CD8-positive, alpha-beta memory T cell (primary cell): ENCODE measurements around the gene AMELX. TPM values are rescaled to one million over a fixed set of nuclear protein-coding genes. Genes with fewer than 3 reads are reported as not detected.

ENCODE experiments used
- CTCF ChIA-PET: fragments of 350-600 bp; sonication (Branson Sonifier 250); formaldehyde crosslinking; loops from one replicate; lab custom pipeline; 2021; ENCODE audit warnings: antibody characterized with exemption; lab: Charles Lee
- POLR2A ChIA-PET: fragments of 350-600 bp; sonication (Branson Sonifier 250); formaldehyde crosslinking; loops from one replicate; lab custom pipeline; 2021; ENCODE audit warnings: antibody characterized with exemption; lab: Charles Lee
- DNase-seq, 5 donors: peaks; one replicate each; pipeline versions ENCODE4 v3.0.0 to v3.0.0-alpha.2; 2020 to 2022; ENCODE audit warnings: mixed read lengths in 1 of 5
- H3K27ac ChIP-seq: one replicate; pipeline ENCODE4 v1.7.0; 2013; ENCODE audit warnings: low read depth, mild to moderate bottlenecking, low read length, moderate library complexity
- H3K27me3 ChIP-seq: 2 replicates; pipeline ENCODE4 v1.7.0; 2013; ENCODE audit warnings: low read length, mild to moderate bottlenecking; ENCODE audit not compliant: insufficient read depth, poor library complexity, severe bottlenecking
- H3K36me3 ChIP-seq: 2 replicates; pipeline ENCODE4 v1.7.0; 2013; ENCODE audit warnings: mild to moderate bottlenecking, low read length, moderate library complexity; ENCODE audit not compliant: insufficient read depth
- H3K4me1 ChIP-seq: 2 replicates; pipeline ENCODE4 v1.7.0; 2013; ENCODE audit warnings: mild to moderate bottlenecking, low read length, moderate library complexity; ENCODE audit not compliant: insufficient read depth
- H3K4me3 ChIP-seq: 2 replicates; pipeline ENCODE4 v1.7.0; 2013; ENCODE audit warnings: mild to moderate bottlenecking, low read length
- H3K9me3 ChIP-seq: 2 replicates; pipeline ENCODE4 v1.7.0; 2013; ENCODE audit warnings: mild to moderate bottlenecking, low read length
- H3K27ac Mint-ChIP-seq, 8 donors: one replicate each; pipeline ENCODE4 v1.8.0; 2020 to 2021; ENCODE audit warnings: mixed read lengths in 8 of 8, mild to moderate bottlenecking in 6 of 8, inconsistent platforms in 3 of 8, moderate library complexity in 3 of 8
- H3K27me3 Mint-ChIP-seq, 2 donors: one replicate each; pipeline ENCODE4 v1.8.0; 2020 to 2021; ENCODE audit warnings: mixed read lengths in 2 of 2, mild to moderate bottlenecking in 1 of 2, moderate library complexity in 1 of 2
- H3K36me3 Mint-ChIP-seq, 3 donors: one replicate each; pipeline ENCODE4 v1.8.0; 2020 to 2021; ENCODE audit warnings: mixed read lengths in 3 of 3, inconsistent platforms in 1 of 3, mild to moderate bottlenecking in 1 of 3
- H3K4me1 Mint-ChIP-seq, 3 donors: one replicate each; pipeline ENCODE4 v1.8.0; 2020 to 2021; ENCODE audit warnings: mixed read lengths in 3 of 3, inconsistent platforms in 1 of 3, mild to moderate bottlenecking in 1 of 3
- H3K4me3 Mint-ChIP-seq, 7 donors: one replicate each; pipeline ENCODE4 v1.8.0; 2020 to 2021; ENCODE audit warnings: mixed read lengths in 7 of 7, mild to moderate bottlenecking in 6 of 7, moderate library complexity in 4 of 7, inconsistent platforms in 2 of 7
- H3K9me3 Mint-ChIP-seq, 5 donors: one replicate each; pipeline ENCODE4 v1.8.0; 2020 to 2022; ENCODE audit warnings: mixed read lengths in 5 of 5, mild to moderate bottlenecking in 3 of 5, moderate library complexity in 2 of 5, inconsistent platforms in 1 of 5
- polyA plus RNA-seq: library from polyadenylated mRNA; unstranded; fragments of 300-500 nt; fragmentation: Illumina TruSeq; gene quantifications from one replicate; pipeline ENCODE4 v1.2.3, GENCODE V29; 2021
- total RNA-seq, 2 experiments: library from RNA; stranded (reverse); gene quantifications; one replicate each; pipeline ENCODE4 v1.2.3, GENCODE V29; 2021

Gene AMELX
- total RNA-seq (not detected), polyA plus RNA-seq (not detected)

GRCh38 chrX:11293113-11293512 lies at the start of gene AMELX:
AMELX (plus strand) TSS chrX:11293413; CDS start chrX:11294789, 1,376 bp downstream.
- Histone ChIP-seq H3K36me3 (no peaks in the 10 kb centered on the region), H3K27me3 (no peaks in the 10 kb centered on the region), H3K4me3 (no peak within 1 kb of the TSS), H3K9me3 (no peaks in the 10 kb centered on the region), H3K4me1 (no peaks in the 10 kb centered on the region), H3K27ac (no peak within 1 kb of the TSS)
- POLR2A ChIA-PET = no interaction called here
- Mint-ChIP-seq H3K36me3 (no peaks in the 10 kb centered on the region), H3K27ac (no peak within 1 kb of the TSS), H3K4me3 (no peak within 1 kb of the TSS), H3K4me1 (no peaks in the 10 kb centered on the region), H3K27me3 (peaks cover 0 to 2% of the 10 kb centered on the region in 2 donors), H3K9me3 (peaks cover 0 to 4% (median 0%) of the 10 kb centered on the region in 5 donors)
- DNase-seq = no peak
- CTCF ChIA-PET = no interaction called here

GRCh38 chrX:11244636-11245035 lies 48.6 kb upstream of the AMELX start:
- no peak overlapping the region for H3K27ac Mint-ChIP-seq
- H3K4me1 Mint-ChIP-seq = no peaks in the 10 kb centered on the region
- no peak overlapping the region for H3K4me3 ChIP-seq
- ChIA-PET CTCF (no interaction called here), POLR2A (no interaction called here)
- no peaks in the 10 kb centered on the region for H3K36me3 Mint-ChIP-seq
- no peaks in the 10 kb centered on the region for H3K4me1 ChIP-seq
- peaks cover 0 to 2% (median 0%) of the 10 kb centered on the region in 5 donors for H3K9me3 Mint-ChIP-seq
- H3K27me3 Mint-ChIP-seq = peaks cover 0 to 2% of the 10 kb centered on the region in 2 donors
- H3K9me3 ChIP-seq = no peaks in the 10 kb centered on the region
- no peaks in the 10 kb centered on the region for H3K27me3 ChIP-seq
- no peaks in the 10 kb centered on the region for H3K36me3 ChIP-seq
- no peak for DNase-seq
- no peak overlapping the region for H3K4me3 Mint-ChIP-seq
- no peak overlapping the region for H3K27ac ChIP-seq

- POLR2A ChIA-PET = no interaction called here
- Histone ChIP-seq H3K4me3 (no peak overlapping the region), H3K36me3 (no peaks in the 10 kb centered on the region), H3K4me1 (no peaks in the 10 kb centered on the region), H3K9me3 (no peaks in the 10 kb centered on the region), H3K27ac (peak overlapping the region; percentile 57), H3K27me3 (no peaks in the 10 kb centered on the region)
- H3K4me1 Mint-ChIP-seq = no peaks in the 10 kb centered on the region
- no peaks in the 10 kb centered on the region for H3K27me3 Mint-ChIP-seq
- H3K36me3 Mint-ChIP-seq = no peaks in the 10 kb centered on the region
- CTCF ChIA-PET = no interaction called here
- H3K27ac Mint-ChIP-seq = no peak overlapping the region
- no peak overlapping the region for H3K4me3 Mint-ChIP-seq
- peaks cover 0 to 9% (median 2%) of the 10 kb centered on the region in 5 donors for H3K9me3 Mint-ChIP-seq
- DNase-seq = no peak
Observed at GRCh38 chrX:11254417-11255109, 38.6 kb upstream of the AMELX start.

GRCh38 chrX:11257290-11257689 lies 35.9 kb upstream of the AMELX start:
- Mint-ChIP-seq H3K4me3 (no peak overlapping the region), H3K27me3 (no peaks in the 10 kb centered on the region), H3K4me1 (no peaks in the 10 kb centered on the region), H3K36me3 (no peaks in the 10 kb centered on the region), H3K9me3 (peaks cover 0 to 3% (median 0%) of the 10 kb centered on the region in 5 donors), H3K27ac (no peak overlapping the region)
- no peaks in the 10 kb centered on the region for H3K4me1 ChIP-seq
- no peaks in the 10 kb centered on the region for H3K27me3 ChIP-seq
- H3K27ac ChIP-seq = no peak overlapping the region
- no peak overlapping the region for H3K4me3 ChIP-seq
- no peaks in the 10 kb centered on the region for H3K9me3 ChIP-seq
- DNase-seq = no peak
- POLR2A ChIA-PET = no interaction called here
- no peaks in the 10 kb centered on the region for H3K36me3 ChIP-seq
- CTCF ChIA-PET = no interaction called here

- Histone ChIP-seq H3K9me3 (no peaks in the 10 kb centered on the region), H3K4me1 (no peaks in the 10 kb centered on the region), H3K27me3 (no peaks in the 10 kb centered on the region), H3K4me3 (no peak overlapping the region), H3K27ac (no peak overlapping the region), H3K36me3 (no peaks in the 10 kb centered on the region)
- Mint-ChIP-seq H3K27me3 (no peaks in the 10 kb centered on the region), H3K9me3 (peaks cover 0 to 3% (median 0%) of the 10 kb centered on the region in 5 donors), H3K27ac (no peak overlapping the region), H3K4me3 (no peak overlapping the region), H3K36me3 (no peaks in the 10 kb centered on the region), H3K4me1 (no peaks in the 10 kb centered on the region)
- no peak for DNase-seq
- ChIA-PET POLR2A (no interaction called here), CTCF (no interaction called here)
Observed at GRCh38 chrX:11257711-11258110, 35.5 kb upstream of the AMELX start.

GRCh38 chrX:11259437-11259836 lies 33.8 kb upstream of the AMELX start:
- H3K36me3 Mint-ChIP-seq = no peaks in the 10 kb centered on the region
- no peaks in the 10 kb centered on the region for H3K27me3 ChIP-seq
- no peaks in the 10 kb centered on the region for H3K4me1 ChIP-seq
- ChIA-PET POLR2A (no interaction called here), CTCF (no interaction called here)
- no peaks in the 10 kb centered on the region for H3K4me1 Mint-ChIP-seq
- no peak overlapping the region for H3K27ac ChIP-seq
- H3K4me3 ChIP-seq = no peak overlapping the region
- peaks cover 0 to 3% (median 0%) of the 10 kb centered on the region in 5 donors for H3K9me3 Mint-ChIP-seq
- no peak for DNase-seq
- no peaks in the 10 kb centered on the region for H3K27me3 Mint-ChIP-seq
- H3K36me3 ChIP-seq = no peaks in the 10 kb centered on the region
- no peak overlapping the region for H3K4me3 Mint-ChIP-seq
- no peak overlapping the region for H3K27ac Mint-ChIP-seq
- no peaks in the 10 kb centered on the region for H3K9me3 ChIP-seq

- no peaks in the 10 kb centered on the region for H3K36me3 ChIP-seq
- H3K4me1 ChIP-seq = no peaks in the 10 kb centered on the region
- Mint-ChIP-seq H3K27ac (no peak overlapping the region), H3K4me3 (no peak overlapping the region), H3K36me3 (no peaks in the 10 kb centered on the region), H3K27me3 (no peaks in the 10 kb centered on the region), H3K4me1 (no peaks in the 10 kb centered on the region), H3K9me3 (peaks cover 0 to 3% (median 0%) of the 10 kb centered on the region in 5 donors)
- no peaks in the 10 kb centered on the region for H3K27me3 ChIP-seq
- H3K9me3 ChIP-seq = no peaks in the 10 kb centered on the region
- ChIA-PET POLR2A (no interaction called here), CTCF (no interaction called here)
- H3K4me3 ChIP-seq = no peak overlapping the region
- H3K27ac ChIP-seq = no peak overlapping the region
- DNase-seq = no peak
Observed at GRCh38 chrX:11261260-11261659, 32.0 kb upstream of the AMELX start.

- Histone ChIP-seq H3K4me1 (no peaks in the 10 kb centered on the region), H3K36me3 (no peaks in the 10 kb centered on the region), H3K27ac (no peak overlapping the region), H3K9me3 (no peaks in the 10 kb centered on the region), H3K4me3 (no peak overlapping the region), H3K27me3 (no peaks in the 10 kb centered on the region)
- H3K36me3 Mint-ChIP-seq = no peaks in the 10 kb centered on the region
- no peak for DNase-seq
- H3K27me3 Mint-ChIP-seq = no peaks in the 10 kb centered on the region
- H3K9me3 Mint-ChIP-seq = peaks cover 0 to 2% (median 0%) of the 10 kb centered on the region in 5 donors
- no peaks in the 10 kb centered on the region for H3K4me1 Mint-ChIP-seq
- no peak overlapping the region for H3K27ac Mint-ChIP-seq
- POLR2A ChIA-PET = no interaction called here
- no peak overlapping the region for H3K4me3 Mint-ChIP-seq
- CTCF ChIA-PET = no interaction called here
Observed at GRCh38 chrX:11264925-11265324, 28.3 kb upstream of the AMELX start.
